Glomerular endothelial cell (primary cell): ENCODE data around the gene VRTN. TPM values are rescaled to one million over a fixed set of nuclear protein-coding genes. Genes with fewer than 3 reads are reported as not detected.
"Not testable (repeated sequence)": the region's sequence is repeated elsewhere in the genome, so short reads cannot be mapped to it uniquely, and the experiment has no call there.

Experiments used
- DNase-seq: peaks from one replicate; pipeline ENCODE4 v3.0.0-alpha.2; 2011; ENCODE audit warnings: low read depth, low spot score; ENCODE audit errors: extremely low read depth
- total RNA-seq: library from RNA; depleted of rRNA; stranded (reverse); fragments of >200 nt; gene quantifications from 2 replicates; pipeline ENCODE4 v1.2.3, GENCODE V29; 2015

The VRTN gene
- total RNA-seq, 1 donor from 2014 or later, result not detected

- no peak for DNase-seq
Measured at GRCh38 chr14:74348735-74349463, 628 bp downstream of the VRTN start.

- no peak for DNase-seq
Measured at GRCh38 chr14:74349757-74350156, 1.5 kb downstream of the VRTN start.

GRCh38 chr14:74350211-74350927 is 2.1 kb downstream of the VRTN start:
- DNase-seq, result no peak

GRCh38 chr14:74350928-74351323 is 2.7 kb downstream of the VRTN start:
- DNase-seq, result no peak

GRCh38 chr14:74356892-74357575 is 8.8 kb downstream of the VRTN start:
- DNase-seq, result no peak

GRCh38 chr14:74357585-74357984 is 9.3 kb downstream of the VRTN start:
- no peak for DNase-seq

- DNase-seq, result no peak
Measured at GRCh38 chr14:74358176-74358829, 10.0 kb downstream of the VRTN start.

GRCh38 chr14:74360163-74360562 is 11.9 kb downstream of the VRTN start:
- DNase-seq, result no peak

GRCh38 chr14:74362361-74362915 is 14.2 kb downstream of the VRTN start:
- peak; percentile 14 for DNase-seq

GRCh38 chr14:74364271-74364880 is 16.1 kb downstream of the VRTN start:
- no peak for DNase-seq

- DNase-seq, result no peak
Measured at GRCh38 chr14:74368026-74368425, 19.8 kb downstream of the VRTN start.

GRCh38 chr14:74368441-74368840 is 20.2 kb downstream of the VRTN start:
- DNase-seq, result no peak

- no peak for DNase-seq
Measured at GRCh38 chr14:74377976-74378690, 29.9 kb downstream of the VRTN start.

GRCh38 chr14:74380172-74380571 is 31.9 kb downstream of the VRTN start:
- no peak for DNase-seq

GRCh38 chr14:74380845-74381244 is 32.6 kb downstream of the VRTN start:
- DNase-seq, result no peak

- DNase-seq, result not testable (repeated sequence)
Measured at GRCh38 chr14:74381571-74381970, 33.3 kb downstream of the VRTN start.

- no peak for DNase-seq
Measured at GRCh38 chr14:74382231-74382630, 34.0 kb downstream of the VRTN start.

- no peak for DNase-seq
Measured at GRCh38 chr14:74389980-74390379, 41.7 kb downstream of the VRTN start.

GRCh38 chr14:74390505-74390904 is 42.2 kb downstream of the VRTN start:
- DNase-seq, result not testable (repeated sequence)

- DNase-seq, result no peak
Measured at GRCh38 chr14:74391479-74391878, 43.2 kb downstream of the VRTN start.
